GM21723 (cell line): Measurements from ENCODE around the gene GGA1.

Experiments
- ATAC-seq: cut with Tn5 transposase; IDR thresholded peaks from one replicate; pipeline ENCODE4 v1.9.1; 2021; ENCODE audit warnings: mild to moderate bottlenecking, moderate library complexity; ENCODE audit not compliant: unreplicated experiment

Gene GGA1

DNA sequence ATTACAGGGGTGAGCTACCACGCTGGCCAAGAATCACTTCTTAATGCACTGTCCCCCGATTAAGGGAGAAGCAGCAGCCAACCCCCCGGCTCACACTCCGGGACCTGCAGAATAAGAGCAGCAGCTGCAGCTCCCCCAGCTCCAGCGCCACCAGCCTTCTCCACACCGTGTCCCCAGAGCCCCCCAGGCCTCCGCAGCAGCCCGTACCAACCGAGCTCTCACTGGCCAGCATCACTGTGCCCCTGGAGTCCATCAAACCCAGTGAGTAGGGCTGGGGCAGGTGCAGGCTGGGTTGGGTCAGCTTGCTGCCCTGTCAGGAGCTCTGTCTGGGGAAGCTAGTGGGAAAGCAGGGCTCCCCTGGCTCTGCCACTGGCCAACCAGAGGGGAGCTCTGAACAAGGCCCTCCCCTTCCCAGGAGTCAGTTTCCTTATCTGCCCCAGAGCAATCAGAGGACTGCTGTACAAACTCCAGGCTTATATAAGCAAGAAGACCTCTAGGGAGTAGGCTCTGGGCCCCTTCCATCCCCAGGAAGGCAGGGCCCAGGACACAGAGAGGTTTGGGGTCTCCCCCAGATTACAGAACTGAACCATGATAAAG lies 22.3 kb downstream of the GGA1 start:
- no peak for ATAC-seq

DNA sequence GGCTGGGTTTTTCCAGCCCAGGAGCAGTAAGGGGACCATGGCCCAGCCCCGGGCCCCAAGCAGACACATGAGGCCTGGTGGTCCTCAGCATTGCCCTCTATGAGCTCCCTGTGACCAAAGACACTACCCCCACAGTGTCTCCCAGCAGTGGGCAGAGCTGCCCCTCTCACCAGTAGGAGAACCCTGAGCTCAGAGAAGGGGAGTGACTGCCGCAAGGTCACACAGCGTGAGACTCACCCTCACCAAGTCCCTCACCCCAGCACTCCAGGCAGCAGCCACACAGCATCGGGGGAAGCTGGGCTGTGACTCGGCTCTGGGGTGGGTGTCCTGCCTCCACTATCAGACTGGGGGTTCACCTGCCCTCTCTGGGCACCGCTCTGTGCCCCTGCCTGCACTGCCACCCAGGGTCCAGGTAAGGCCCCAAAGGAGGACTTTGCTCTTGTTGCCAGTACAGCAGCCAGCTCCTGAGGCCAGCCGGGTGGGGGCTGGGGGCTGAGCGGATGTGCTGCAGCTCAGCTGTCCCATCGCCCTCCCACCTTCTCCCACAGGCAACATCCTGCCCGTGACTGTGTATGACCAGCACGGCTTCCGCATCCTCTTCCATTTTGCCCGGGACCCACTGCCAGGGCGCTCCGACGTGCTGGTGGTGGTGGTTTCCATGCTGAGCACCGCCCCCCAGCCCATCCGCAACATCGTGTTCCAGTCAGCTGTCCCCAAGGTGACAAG lies 23.0 kb downstream of the GGA1 start:
- ATAC-seq = no peak

DNA sequence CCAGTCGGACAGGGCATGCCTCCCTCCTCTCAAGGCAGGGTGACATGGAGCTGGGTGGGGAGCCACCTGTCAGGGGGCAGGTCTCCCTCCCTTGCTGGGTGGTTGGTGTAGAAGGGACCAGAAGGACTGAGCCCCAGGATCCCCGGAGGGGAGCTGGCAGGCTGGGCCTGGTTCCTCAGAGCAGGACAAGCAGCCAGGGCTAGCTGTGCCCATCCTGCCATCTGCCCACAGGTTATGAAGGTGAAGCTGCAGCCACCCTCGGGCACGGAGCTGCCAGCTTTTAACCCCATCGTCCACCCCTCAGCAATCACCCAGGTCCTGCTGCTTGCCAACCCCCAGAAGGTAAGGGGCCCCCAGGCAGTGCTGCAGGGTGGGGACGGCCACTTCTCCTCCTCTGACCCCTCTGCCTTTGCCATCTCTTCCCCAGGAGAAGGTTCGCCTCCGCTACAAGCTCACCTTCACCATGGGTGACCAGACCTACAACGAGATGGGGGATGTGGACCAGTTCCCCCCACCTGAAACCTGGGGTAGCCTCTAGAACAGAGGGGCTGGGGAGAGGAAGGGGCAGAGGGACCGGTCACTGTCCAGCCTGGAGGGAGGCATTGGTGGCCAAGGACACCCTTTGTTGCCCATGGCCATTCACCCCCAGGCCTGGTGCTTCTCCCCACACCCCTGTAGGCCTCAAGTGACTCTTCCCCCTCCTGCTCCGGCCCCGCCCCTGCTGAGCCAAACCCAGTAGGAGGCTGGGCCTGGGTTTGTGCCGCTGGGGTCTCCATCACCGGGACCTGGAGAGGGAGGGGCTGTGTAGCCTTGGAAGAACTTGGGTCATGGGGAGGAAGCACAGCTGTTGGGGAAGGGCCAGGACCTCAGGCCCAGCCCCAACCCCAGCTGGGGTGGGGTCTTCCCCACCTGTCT lies 23.8 kb downstream of the GGA1 start:
- ATAC-seq = peak; percentile 7

DNA sequence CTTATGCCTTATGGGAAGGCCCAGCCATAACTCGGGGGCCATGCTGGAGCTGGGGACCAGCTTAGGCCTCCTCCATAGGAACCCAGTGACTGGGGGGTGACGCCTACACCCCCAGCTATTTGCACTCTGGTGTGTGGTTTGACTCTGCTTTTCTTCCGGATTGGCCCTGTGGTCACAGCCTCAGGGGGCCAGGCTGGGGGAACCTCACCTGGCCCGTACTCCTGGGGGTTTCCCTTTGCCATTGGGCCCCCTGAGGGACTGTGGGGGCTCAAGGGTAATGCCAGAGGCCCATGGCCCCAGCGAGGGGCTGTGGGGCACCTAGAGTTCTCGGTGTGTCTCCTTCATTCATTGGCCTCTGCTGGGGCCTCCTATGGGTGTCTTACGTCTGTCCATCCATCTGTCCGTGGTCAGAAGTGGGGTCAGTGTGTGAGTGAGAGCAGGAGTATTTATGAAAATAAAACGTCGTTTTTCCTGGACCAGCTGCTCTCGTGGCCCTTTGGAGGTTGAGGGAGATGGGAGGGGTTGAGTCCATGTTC lies 24.5 kb downstream of the GGA1 start:
- ATAC-seq = peak; percentile 60

DNA sequence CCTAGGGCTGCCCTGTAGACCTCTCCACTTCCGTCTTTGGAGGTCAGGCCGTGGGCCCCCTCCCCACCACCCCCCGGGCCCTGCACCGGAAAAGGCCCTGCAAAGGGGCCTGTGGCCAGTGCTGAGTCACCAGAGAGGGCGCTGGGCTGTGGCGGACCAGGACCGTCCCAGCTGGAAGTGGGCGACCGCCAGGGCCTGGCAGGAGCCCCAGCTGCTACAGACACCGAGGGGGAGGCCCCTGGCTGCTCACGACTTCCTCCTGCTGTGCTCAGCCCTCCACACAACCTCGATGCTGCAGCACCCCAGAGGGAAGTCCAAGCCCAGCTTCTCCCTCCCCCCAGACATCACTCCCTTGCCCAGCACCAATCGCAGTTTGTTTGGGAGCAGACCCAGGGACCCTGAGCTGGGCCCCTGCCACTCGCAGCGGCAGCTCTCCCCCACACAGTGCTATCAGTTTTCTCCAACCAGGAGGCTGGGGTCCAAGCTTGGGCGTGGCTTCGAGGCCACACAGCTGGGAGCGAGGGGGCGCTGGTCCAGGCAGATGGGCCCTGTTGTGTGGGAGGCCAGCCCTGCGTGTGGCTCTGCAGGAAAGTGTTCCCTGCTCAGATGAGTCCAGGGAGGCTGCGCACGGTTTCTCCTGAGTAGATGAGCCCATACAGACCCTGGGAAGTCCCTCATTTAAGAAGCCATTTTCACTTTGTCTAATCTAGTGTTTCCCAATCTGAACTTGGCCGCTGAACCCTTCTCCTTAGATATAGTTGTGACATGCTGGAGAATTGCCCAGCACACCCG lies 25.2 kb downstream of the GGA1 start:
- ATAC-seq = peak; percentile 52

DNA sequence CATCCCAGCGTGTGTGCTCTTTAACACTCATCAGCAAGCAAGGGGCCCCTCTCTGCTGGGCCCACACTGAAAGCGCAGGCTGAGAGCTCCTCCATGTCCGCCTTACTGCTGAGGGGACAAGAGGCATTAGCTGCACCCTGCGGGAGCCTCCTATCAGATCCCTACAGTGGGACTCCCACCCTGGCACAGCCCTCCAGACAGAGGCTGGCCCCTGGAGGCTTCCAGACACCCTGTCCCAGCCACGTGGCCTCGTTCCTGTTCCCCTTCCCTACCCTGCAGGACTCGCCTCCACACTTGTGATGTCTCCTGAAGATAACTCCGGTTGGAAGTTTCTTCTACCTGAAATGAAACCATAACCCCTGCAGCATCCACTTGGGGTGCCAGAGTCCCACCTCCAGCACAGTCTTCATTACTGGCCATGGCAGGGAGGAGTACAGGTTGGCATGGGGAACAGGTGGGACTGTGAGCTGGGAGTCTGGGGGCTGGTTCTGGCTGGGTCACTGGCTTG lies 25.8 kb downstream of the GGA1 start:
- ATAC-seq = no peak

DNA sequence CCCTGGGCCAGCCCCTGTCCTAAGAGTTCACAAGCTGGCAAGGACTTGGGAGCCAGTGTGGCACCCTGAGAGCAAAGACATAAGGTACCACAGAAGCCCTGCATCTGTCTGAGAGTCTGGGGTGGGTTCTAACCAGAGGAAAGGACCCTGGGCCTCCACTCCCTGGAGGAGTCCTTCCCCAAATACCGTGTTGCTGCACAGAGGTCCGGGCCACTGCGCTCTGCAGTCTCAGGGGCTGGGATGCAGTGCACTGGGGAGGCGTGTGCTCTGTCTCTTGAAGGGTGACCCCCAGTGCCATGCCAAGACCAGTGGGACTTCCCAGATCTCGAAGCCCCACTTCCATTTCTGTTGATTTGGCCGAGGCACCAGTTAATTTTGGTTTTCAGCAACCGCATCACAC lies 26.5 kb downstream of the GGA1 start:
- no peak for ATAC-seq

DNA sequence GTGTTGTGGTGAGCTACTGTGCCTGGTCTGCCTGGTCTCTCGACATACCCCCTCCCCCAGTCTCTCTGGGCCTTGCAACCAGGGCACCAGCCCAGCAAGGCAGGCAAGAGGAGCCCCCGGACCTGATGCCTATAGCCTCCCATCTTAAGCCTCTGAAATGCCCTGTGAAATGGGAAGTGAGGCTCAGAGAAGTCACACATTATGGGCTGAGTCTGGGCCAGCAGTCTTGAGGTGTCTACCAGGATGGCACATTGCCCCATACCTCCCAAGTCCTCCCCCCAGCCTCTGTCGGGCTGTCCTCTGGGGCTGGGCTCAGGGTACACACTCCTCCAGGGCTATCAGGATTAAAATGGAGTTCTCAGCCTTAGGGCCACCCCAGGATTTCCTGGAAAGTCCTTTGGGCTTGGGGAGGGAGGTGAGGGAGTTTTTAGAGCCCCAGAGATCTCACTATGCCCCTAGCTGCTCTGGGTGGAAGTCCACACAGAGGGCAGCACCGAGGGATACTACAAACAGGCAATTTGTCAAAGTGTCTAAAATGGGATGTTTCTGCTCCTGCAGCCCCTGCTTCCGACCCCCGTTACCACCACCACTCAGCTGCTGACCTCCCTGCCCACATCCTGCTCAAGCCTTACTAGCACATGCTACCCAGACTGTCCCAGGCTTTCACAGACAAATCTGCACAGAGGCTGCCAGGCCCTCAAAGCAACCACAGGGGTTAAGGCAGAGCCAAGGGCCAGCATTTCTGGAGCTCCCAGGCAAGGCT lies 27.7 kb downstream of the GGA1 start:
- ATAC-seq = no peak

DNA sequence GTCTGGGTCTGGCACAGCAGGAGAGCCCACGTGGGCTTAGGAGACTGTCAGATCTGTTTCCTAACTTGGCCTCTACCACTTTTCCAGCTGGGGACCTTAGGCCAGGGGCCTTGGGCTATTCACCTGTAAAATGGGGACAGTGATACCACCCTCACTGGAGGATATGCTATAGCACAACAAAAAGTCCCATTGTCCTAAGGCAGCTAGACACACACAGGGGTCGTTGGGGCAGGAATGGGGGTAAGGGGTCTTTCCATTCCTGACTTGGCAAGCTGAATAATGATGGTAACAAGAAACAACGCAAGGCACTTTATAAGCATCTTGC lies 28.3 kb downstream of the GGA1 start:
- no peak for ATAC-seq

DNA sequence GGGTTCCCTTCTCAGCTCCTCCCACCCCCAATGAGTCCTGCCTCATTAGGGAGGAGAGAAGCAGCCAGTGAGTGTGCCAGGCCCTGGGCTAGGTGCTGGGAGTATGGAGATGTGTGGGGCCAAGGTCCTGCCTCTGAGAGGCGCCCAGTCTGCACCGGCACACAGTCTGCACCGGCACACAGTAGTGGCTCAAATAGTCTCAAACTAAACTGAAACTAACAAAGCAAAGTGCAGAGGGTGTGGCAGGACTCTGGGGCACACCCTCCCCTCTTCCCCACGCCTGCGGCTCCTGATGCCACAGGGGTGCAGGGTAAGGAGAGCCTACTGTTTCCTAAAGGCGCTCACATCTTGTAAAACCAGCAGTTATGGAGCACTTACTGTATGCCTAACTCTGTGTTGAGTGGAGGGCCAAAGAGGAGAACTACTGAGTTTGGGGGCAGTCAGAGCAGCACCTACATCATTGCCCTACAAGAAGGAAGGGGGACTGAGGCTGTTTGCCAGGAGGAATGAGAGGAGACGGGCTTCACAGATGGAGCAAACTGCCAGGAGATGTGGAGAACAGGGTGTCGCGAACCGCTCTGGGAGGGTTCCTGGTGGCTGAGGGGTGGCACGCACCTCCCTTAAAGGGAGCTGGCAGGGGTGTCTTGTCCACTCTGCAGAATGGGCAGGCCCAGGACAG lies 29.9 kb downstream of the GGA1 start:
- no peak for ATAC-seq

DNA sequence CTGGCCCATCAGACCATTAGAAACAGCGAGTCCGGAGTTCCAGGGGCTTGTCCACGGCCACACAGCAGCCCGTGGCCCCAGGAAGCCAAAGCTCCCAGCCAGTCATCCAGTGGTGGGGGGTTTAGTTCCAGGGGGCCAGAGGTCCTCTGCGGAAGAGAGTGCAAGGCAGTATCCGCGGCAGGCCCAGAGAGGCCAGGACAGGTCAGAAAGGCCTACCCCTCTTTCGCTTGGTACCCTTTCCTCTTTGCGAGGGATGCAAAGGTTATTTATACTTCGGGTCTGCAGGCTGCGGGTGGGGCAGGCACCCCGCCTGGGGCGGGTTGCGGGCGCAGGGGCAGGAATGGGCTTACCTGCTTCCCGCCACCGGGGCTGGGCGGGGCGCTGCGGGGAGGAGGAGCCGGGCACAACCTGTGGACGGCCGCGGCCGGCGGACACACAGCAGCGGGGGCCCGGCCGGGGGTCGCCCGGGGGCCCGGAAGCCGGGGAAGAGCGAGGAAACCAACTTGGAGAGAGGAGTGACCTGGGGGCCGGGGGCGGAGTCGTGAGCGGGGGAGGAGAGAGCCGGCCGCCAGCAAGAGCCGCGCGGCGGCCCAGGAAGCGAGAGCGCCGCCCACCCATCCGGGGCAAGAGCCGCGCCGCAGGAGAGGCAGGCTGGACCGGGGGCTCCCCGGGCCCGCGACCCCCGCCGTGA lies 30.6 kb downstream of the GGA1 start, which contains the start of gene SH3BP1:
Gene SH3BP1, plus strand, starts transcription at position 600 of the 691 bp plus-strand sequence. CDS start 119 bp downstream, outside the sequence.
- no peak for ATAC-seq

DNA sequence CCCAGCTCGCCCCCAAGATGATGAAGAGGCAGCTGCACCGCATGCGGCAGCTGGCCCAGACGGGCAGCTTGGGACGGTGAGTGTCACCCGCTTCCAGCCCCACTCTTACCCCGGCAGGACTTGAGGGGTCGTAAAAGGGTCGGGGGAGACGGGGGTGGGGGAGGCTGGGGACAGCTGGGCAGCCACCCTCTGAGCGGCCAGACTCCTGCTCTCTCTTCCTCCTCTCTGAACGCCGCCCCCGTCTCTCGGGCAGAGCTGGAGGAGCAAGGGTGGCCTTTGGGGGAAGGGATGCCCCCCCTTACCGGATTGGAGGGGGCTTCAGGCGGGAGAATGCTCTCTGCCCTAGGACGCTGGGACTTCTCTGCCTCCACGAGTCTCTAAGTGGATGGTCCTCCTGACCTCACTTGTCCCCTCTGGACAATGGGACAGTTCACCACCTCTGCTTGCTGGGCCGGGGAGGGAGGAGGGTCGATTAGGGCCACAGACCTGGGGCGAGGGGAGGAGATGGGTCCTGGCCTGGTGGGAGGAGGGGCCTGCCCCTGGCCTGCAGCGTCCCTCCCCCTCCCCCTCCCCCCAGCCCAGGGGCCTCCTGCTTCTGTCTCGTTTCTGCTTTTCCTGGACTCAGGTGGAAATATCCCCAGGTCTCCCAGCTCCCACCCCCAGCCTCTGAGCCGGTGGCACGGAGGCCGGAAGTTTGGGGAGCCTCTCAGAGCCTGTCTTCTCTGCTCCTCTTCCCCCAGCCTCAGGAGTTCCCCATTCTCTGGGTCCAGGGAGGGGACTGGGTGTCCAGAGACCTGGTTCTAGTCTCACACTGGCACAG lies 31.3 kb downstream of the GGA1 start:
- ATAC-seq = no peak

DNA sequence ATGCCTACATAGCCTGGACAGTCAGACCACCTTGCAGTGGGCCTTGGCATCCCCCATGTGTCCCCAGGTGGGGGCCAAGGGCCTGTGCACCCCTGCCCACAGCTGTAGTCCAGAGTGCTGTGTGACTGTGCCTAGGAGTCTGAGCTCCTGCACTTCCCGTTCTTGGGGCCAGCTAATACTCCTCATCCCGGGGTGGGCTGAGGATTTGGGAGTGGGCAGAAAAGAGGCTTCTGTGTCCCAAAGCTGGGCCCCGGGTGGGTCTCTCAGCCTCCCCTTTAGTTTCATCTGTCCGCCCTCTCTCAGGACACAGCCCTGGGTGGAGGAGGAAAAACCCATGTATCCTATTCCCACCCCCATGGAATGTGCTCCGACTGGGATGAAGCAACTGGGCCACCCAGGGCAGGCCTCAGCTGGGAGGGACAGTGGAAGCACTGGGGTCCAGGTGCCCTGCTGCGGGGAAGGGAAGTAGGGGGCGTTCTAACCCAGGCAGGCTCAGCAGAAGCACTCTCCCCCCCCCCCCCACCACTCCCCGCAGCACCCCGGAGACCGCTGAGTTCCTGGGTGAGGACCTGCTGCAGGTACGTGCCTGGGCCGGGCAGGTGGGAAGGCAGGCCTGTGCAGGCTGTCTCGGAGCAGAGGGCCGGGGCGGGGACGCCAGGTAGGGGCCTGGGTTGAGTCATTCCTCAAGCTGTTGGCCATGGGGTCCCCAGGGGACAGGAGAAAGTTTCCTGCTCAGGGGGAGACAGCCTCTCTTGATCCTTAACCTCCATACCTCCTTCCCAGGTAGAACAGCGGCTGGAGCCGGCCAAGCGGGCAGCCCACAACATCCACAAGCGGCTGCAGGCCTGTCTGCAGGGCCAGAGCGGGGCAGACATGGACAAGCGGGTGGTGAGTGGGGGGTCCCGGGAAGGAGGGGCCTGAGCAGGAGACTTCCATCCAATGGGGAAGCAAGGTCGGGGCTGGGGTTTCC lies 32.2 kb downstream of the GGA1 start:
- no peak for ATAC-seq

DNA sequence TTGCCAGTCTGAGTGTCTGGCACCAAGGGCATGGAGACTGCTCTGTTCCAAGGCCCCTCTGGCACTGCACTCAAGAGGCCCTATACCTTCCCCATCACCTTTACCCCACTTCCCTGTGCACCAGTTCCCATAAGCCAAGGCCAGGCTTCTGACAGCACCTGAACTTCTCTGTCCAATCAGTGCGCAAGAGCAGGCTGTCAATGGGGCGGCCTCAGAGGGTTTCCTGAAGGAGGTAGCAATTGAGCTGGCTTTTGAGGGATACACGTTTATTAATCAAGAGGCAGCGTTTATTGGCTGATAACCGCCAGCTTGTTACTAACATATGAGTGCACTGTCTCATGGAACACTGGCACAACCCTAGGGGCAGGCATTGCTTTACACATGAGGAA lies 32.9 kb downstream of the GGA1 start:
- ATAC-seq = no peak

DNA sequence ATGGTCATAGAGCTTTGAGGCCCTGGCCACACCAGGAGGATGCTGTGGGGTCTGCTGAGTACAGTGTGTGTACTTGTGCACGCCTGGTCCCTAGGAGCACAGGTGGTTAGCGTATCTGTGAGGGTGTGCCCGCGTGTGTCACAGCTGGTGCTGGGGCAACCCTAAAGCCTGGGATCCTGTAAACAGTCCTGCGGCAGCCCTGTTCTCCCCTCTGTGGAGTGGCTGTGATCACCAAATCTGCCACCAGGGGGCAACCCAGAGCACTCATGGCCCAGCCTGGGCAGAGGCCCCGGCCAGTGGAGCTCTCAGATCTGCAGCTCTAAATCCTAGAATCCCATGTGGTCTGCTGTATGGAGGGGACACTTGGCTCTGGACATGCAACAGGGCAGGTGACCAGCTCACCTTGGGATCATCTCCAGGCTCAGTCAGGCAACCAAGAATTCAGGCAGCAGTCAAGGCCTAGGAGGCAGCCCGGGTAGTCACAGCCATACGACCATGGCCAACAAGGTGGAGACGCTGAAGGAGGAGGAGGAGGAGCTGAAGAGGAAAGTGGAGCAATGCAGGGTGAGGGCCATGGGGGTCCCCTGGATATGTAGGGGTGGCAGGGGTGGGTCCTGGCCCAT lies 34.7 kb downstream of the GGA1 start:
- no peak for ATAC-seq

DNA sequence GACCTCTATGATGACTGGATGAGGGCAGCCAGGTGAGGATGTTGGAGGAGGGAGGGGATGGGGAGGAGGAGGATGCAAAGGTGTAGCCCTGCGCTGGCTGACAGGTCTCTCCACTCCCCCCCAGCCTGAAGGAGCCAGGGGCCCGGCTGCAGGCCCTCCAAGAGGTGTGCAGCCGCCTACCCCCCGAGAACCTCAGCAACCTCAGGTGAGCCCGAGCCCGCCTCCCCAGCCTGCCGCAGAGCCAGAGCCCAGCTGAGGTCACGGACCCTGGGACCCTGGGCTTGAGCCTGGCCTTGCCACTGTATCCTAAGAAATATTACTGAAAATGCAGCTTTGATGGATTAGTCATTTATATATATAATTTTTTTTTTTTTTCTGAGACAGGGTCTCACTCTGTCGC lies 38.7 kb downstream of the GGA1 start:
- no peak for ATAC-seq
